ENCODE measurements around the gene TENM4.
A peak's percentile ranks its signal among the peaks of the same experiment; 100 is the strongest.

TENM4 gene

GRCh38 chr11:78689585-78690153, 751.2 kb downstream of the TENM4 start:
- no peak overlapping the region for H4K8ac ChIP-seq (ENCODE audit: low read depth, low read length)
- no peak overlapping the region for H2AK5ac ChIP-seq (ENCODE audit: low read depth, low read length)
- no peak overlapping the region for H3K9ac ChIP-seq (ENCODE audit: low read depth, low read length, poor library complexity)
- no peaks in the 10 kb centered on the region for H3K27me3 ChIP-seq (ENCODE audit: control insufficient read depth in 3 of 3, insufficient read depth in 3 of 3, low read depth in 1 of 3, low read length in 3 of 3)
- H2AFZ ChIP-seq (ENCODE audit: low read length): no peak overlapping the region
- no peaks in the 10 kb centered on the region for H3K36me3 ChIP-seq (replicated peaks in 1 of 2; ENCODE audit: control insufficient read depth in 2 of 2, insufficient read depth in 2 of 2, low read length in 2 of 2)
- no peak overlapping the region for H3K27ac ChIP-seq (replicated peaks; ENCODE audit: low read length)
- no peak overlapping the region for H2BK5ac ChIP-seq (ENCODE audit: low read length)
- H3K4me2 ChIP-seq (ENCODE audit: insufficient read depth, low read length, poor library complexity, severe bottlenecking): no peak overlapping the region
- no peak overlapping the region for H3K14ac ChIP-seq (ENCODE audit: low read length)
- no peak overlapping the region for H3K4me3 ChIP-seq (ENCODE audit: low read length in 2 of 2)
- H3K79me1 ChIP-seq (ENCODE audit: low read depth, low read length): no peaks in the 10 kb centered on the region
- DNase-seq (ENCODE audit: low spot score): no peak
- H2BK120ac ChIP-seq (ENCODE audit: low read depth, low read length): no peak overlapping the region
- H3K9me3 ChIP-seq (replicated peaks in 1 of 2; ENCODE audit: control insufficient read depth in 2 of 2, insufficient read depth in 1 of 2, low read depth in 1 of 2, low read length in 2 of 2): no peaks in the 10 kb centered on the region
- no peak overlapping the region for H3K23ac ChIP-seq (ENCODE audit: low read depth, low read length, poor library complexity)
- no peak overlapping the region for H4K91ac ChIP-seq (ENCODE audit: low read depth, low read length, poor library complexity)
- H3K4ac ChIP-seq (ENCODE audit: low read length): no peak overlapping the region
- H2BK15ac ChIP-seq (ENCODE audit: low read length): no peak overlapping the region
- peaks cover 4 to 7% of the 10 kb centered on the region in 2 donors for H3K4me1 ChIP-seq (ENCODE audit: control insufficient read depth in 2 of 2, insufficient read depth in 1 of 2, low read depth in 1 of 2, low read length in 2 of 2)
- H2BK12ac ChIP-seq (ENCODE audit: low read length): no peak overlapping the region
- no CpG with 5 or more reads among the region's 5 CpGs for whole genome bisulfite sequencing, 2 donors (ENCODE audit: extremely low coverage in 2 of 2, insufficient read length in 2 of 2, insufficient replicate concordance in 1 of 2)
- peak overlapping the region; percentile 65 for H3K18ac ChIP-seq (ENCODE audit: low read length)

DNA sequence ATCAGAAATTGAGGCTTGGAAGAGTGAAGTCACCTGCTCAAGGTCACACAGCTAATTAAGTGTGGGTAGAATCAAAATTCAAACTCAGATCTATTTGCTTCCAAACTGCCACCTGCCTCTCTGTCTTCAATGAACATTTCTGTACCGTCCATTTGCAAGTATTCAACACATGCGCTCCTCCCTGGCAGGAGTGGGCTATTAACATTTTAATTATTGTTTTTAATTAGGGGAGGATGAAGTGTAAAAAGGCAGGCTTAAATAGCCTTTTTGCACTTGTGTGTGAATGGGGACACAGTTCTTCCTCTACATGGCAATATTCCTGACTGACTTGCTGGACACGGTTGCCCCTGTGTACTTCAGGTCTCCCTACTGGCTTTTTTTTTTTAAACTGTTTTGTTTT, 751.7 kb downstream of the TENM4 start:
- Histone ChIP-seq H3K18ac (ENCODE audit: low read length) (no peak overlapping the region), H3K36me3 (replicated peaks in 1 of 2; ENCODE audit: control insufficient read depth in 2 of 2, insufficient read depth in 2 of 2, low read length in 2 of 2) (no peaks in the 10 kb centered on the region), H3K23ac (ENCODE audit: low read depth, low read length, poor library complexity) (no peak overlapping the region), H3K79me1 (ENCODE audit: low read depth, low read length) (no peaks in the 10 kb centered on the region), H3K9me3 (replicated peaks in 1 of 2; ENCODE audit: control insufficient read depth in 2 of 2, insufficient read depth in 1 of 2, low read depth in 1 of 2, low read length in 2 of 2) (no peaks in the 10 kb centered on the region), H3K14ac (ENCODE audit: low read length) (no peak overlapping the region), H3K9ac (ENCODE audit: low read depth, low read length, poor library complexity) (no peak overlapping the region), H2BK15ac (ENCODE audit: low read length) (no peak overlapping the region), H3K4me1 (ENCODE audit: control insufficient read depth in 2 of 2, insufficient read depth in 1 of 2, low read depth in 1 of 2, low read length in 2 of 2) (peaks cover 4 to 7% of the 10 kb centered on the region in 2 donors), H2BK120ac (ENCODE audit: low read depth, low read length) (no peak overlapping the region), H2BK12ac (ENCODE audit: low read length) (no peak overlapping the region), H2AFZ (ENCODE audit: low read length) (no peak overlapping the region), H2AK5ac (ENCODE audit: low read depth, low read length) (no peak overlapping the region), H3K27ac (replicated peaks; ENCODE audit: low read length) (no peak overlapping the region), H4K8ac (ENCODE audit: low read depth, low read length) (no peak overlapping the region), H2BK5ac (ENCODE audit: low read length) (no peak overlapping the region), H3K4ac (ENCODE audit: low read length) (no peak overlapping the region), H3K4me3 (ENCODE audit: low read length in 2 of 2) (no peak overlapping the region), H3K4me2 (ENCODE audit: insufficient read depth, low read length, poor library complexity, severe bottlenecking) (no peak overlapping the region), H3K27me3 (ENCODE audit: control insufficient read depth in 3 of 3, insufficient read depth in 3 of 3, low read depth in 1 of 3, low read length in 3 of 3) (no peaks in the 10 kb centered on the region), H4K91ac (ENCODE audit: low read depth, low read length, poor library complexity) (no peak overlapping the region)
- DNase-seq (ENCODE audit: low spot score): no peak
- WGBS, 2 donors (ENCODE audit: extremely low coverage in 2 of 2, insufficient read length in 2 of 2, insufficient replicate concordance in 1 of 2): no CpG with 5 or more reads among the region's 3 CpGs

GRCh38 chr11:78688460-78688859, 752.4 kb downstream of the TENM4 start:
- H3K27me3 ChIP-seq (ENCODE audit: control insufficient read depth in 3 of 3, insufficient read depth in 3 of 3, low read depth in 1 of 3, low read length in 3 of 3): no peaks in the 10 kb centered on the region
- H3K18ac ChIP-seq (ENCODE audit: low read length): no peak overlapping the region
- H3K27ac ChIP-seq (replicated peaks; ENCODE audit: low read length): no peak overlapping the region
- H3K9ac ChIP-seq (ENCODE audit: low read depth, low read length, poor library complexity): no peak overlapping the region
- no CpG with 5 or more reads among the region's 1 CpG for WGBS, 2 donors (ENCODE audit: extremely low coverage in 2 of 2, insufficient read length in 2 of 2, insufficient replicate concordance in 1 of 2)
- no peak overlapping the region for H3K4me2 ChIP-seq (ENCODE audit: insufficient read depth, low read length, poor library complexity, severe bottlenecking)
- no peak overlapping the region for H2BK5ac ChIP-seq (ENCODE audit: low read length)
- H2AK5ac ChIP-seq (ENCODE audit: low read depth, low read length): no peak overlapping the region
- no peak overlapping the region for H4K8ac ChIP-seq (ENCODE audit: low read depth, low read length)
- H3K4ac ChIP-seq (ENCODE audit: low read length): no peak overlapping the region
- no peak overlapping the region for H2BK15ac ChIP-seq (ENCODE audit: low read length)
- no peak overlapping the region for H2BK12ac ChIP-seq (ENCODE audit: low read length)
- no peak overlapping the region for H3K23ac ChIP-seq (ENCODE audit: low read depth, low read length, poor library complexity)
- H2AFZ ChIP-seq (ENCODE audit: low read length): no peak overlapping the region
- no peaks in the 10 kb centered on the region for H3K9me3 ChIP-seq (replicated peaks in 1 of 2; ENCODE audit: control insufficient read depth in 2 of 2, insufficient read depth in 1 of 2, low read depth in 1 of 2, low read length in 2 of 2)
- no peaks in the 10 kb centered on the region for H3K36me3 ChIP-seq (replicated peaks in 1 of 2; ENCODE audit: control insufficient read depth in 2 of 2, insufficient read depth in 2 of 2, low read length in 2 of 2)
- peaks cover 4 to 9% of the 10 kb centered on the region in 2 donors for H3K4me1 ChIP-seq (ENCODE audit: control insufficient read depth in 2 of 2, insufficient read depth in 1 of 2, low read depth in 1 of 2, low read length in 2 of 2)
- no peak overlapping the region for H4K91ac ChIP-seq (ENCODE audit: low read depth, low read length, poor library complexity)
- H3K14ac ChIP-seq (ENCODE audit: low read length): no peak overlapping the region
- no peaks in the 10 kb centered on the region for H3K79me1 ChIP-seq (ENCODE audit: low read depth, low read length)
- no peak overlapping the region for H3K4me3 ChIP-seq (ENCODE audit: low read length in 2 of 2)
- no peak overlapping the region for H2BK120ac ChIP-seq (ENCODE audit: low read depth, low read length)
- DNase-seq (ENCODE audit: low spot score): no peak

GRCh38 chr11:78685156-78685555, 755.7 kb downstream of the TENM4 start:
- H2AFZ ChIP-seq (ENCODE audit: low read length): no peak overlapping the region
- H3K36me3 ChIP-seq (replicated peaks in 1 of 2; ENCODE audit: control insufficient read depth in 2 of 2, insufficient read depth in 2 of 2, low read length in 2 of 2): no peaks in the 10 kb centered on the region
- no peaks in the 10 kb centered on the region for H3K79me1 ChIP-seq (ENCODE audit: low read depth, low read length)
- no peaks in the 10 kb centered on the region for H3K9me3 ChIP-seq (replicated peaks in 1 of 2; ENCODE audit: control insufficient read depth in 2 of 2, insufficient read depth in 1 of 2, low read depth in 1 of 2, low read length in 2 of 2)
- H2BK5ac ChIP-seq (ENCODE audit: low read length): no peak overlapping the region
- H2BK12ac ChIP-seq (ENCODE audit: low read length): no peak overlapping the region
- H3K27ac ChIP-seq (replicated peaks; ENCODE audit: low read length): no peak overlapping the region
- no peak overlapping the region for H3K14ac ChIP-seq (ENCODE audit: low read length)
- H2BK120ac ChIP-seq (ENCODE audit: low read depth, low read length): no peak overlapping the region
- H3K23ac ChIP-seq (ENCODE audit: low read depth, low read length, poor library complexity): no peak overlapping the region
- no peak overlapping the region for H3K4ac ChIP-seq (ENCODE audit: low read length)
- no CpG with 5 or more reads among the region's 3 CpGs for WGBS, 2 donors (ENCODE audit: extremely low coverage in 2 of 2, insufficient read length in 2 of 2, insufficient replicate concordance in 1 of 2)
- no peak overlapping the region for H3K4me2 ChIP-seq (ENCODE audit: insufficient read depth, low read length, poor library complexity, severe bottlenecking)
- no peak overlapping the region for H3K9ac ChIP-seq (ENCODE audit: low read depth, low read length, poor library complexity)
- H3K27me3 ChIP-seq (ENCODE audit: control insufficient read depth in 3 of 3, insufficient read depth in 3 of 3, low read depth in 1 of 3, low read length in 3 of 3): no peaks in the 10 kb centered on the region
- DNase-seq (ENCODE audit: low spot score): no peak
- no peak overlapping the region for H4K91ac ChIP-seq (ENCODE audit: low read depth, low read length, poor library complexity)
- no peak overlapping the region for H4K8ac ChIP-seq (ENCODE audit: low read depth, low read length)
- H3K4me1 ChIP-seq (ENCODE audit: control insufficient read depth in 2 of 2, insufficient read depth in 1 of 2, low read depth in 1 of 2, low read length in 2 of 2): peaks cover 4 to 9% of the 10 kb centered on the region in 2 donors
- no peak overlapping the region for H3K4me3 ChIP-seq (ENCODE audit: low read length in 2 of 2)
- H2AK5ac ChIP-seq (ENCODE audit: low read depth, low read length): no peak overlapping the region
- no peak overlapping the region for H3K18ac ChIP-seq (ENCODE audit: low read length)
- H2BK15ac ChIP-seq (ENCODE audit: low read length): no peak overlapping the region
